Dedifferentiated amniotic fluid mesenchymal stem cell (primary cell): ENCODE data around the gene SBK2.
A peak's percentile ranks its signal among the peaks of the same experiment; 100 is the strongest.
"Not testable (repeated sequence)": the region's sequence is repeated elsewhere in the genome, so short reads cannot be mapped to it uniquely, and the experiment has no call there.

Experiments
- DNase-seq: peaks from one replicate; pipeline ENCODE4 v3.0.0-alpha.2; 2016; ENCODE audit errors: extremely low spot score

Gene SBK2

GRCh38 chr19:55535173-55535964 is 1.6 kb downstream of the SBK2 start:
- DNase-seq = no peak

DNA sequence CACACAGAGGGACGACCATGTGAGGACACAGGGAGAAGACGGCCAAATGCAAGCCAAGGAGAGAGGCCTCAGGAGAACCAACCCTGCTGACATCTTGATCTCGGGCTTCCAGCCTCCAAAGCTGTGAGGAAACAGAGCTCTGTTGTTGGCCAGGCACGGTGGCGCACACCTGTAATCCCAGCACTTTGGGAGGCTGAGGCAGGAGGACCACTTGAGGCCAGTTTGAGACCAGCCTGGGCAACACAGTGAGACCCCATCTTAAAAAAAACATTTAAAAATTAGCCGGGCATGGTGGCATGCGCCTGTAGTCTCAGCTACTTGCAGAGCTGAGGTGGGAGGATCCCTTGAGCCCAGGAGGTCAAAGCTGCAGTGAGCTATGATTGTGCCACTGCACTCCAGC is 2.7 kb downstream of the SBK2 start:
- DNase-seq = not testable (repeated sequence)

DNA sequence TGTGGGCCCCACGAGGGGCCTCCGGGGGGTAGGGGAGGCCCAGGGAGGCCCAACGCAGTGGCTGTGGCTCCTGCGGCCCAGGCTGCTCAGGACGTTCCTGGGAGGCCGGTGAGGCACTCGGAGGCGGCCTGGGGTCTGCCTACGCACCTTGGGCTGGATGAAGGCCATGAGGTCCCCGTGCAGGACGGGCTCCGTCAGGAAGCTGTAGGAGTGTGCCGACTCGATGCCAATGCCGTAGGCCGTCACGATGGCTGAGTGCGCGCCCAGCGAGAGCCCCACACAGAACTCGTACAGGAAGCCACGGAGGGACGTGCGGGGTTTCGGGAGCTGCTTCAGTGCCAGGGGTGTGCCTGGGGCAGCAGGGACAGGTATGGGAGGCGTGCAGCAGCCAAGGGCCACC is 5.9 kb downstream of the SBK2 start:
- no peak for DNase-seq

GRCh38 chr19:55529636-55530234 is 7.2 kb downstream of the SBK2 start:
- no peak for DNase-seq

DNA sequence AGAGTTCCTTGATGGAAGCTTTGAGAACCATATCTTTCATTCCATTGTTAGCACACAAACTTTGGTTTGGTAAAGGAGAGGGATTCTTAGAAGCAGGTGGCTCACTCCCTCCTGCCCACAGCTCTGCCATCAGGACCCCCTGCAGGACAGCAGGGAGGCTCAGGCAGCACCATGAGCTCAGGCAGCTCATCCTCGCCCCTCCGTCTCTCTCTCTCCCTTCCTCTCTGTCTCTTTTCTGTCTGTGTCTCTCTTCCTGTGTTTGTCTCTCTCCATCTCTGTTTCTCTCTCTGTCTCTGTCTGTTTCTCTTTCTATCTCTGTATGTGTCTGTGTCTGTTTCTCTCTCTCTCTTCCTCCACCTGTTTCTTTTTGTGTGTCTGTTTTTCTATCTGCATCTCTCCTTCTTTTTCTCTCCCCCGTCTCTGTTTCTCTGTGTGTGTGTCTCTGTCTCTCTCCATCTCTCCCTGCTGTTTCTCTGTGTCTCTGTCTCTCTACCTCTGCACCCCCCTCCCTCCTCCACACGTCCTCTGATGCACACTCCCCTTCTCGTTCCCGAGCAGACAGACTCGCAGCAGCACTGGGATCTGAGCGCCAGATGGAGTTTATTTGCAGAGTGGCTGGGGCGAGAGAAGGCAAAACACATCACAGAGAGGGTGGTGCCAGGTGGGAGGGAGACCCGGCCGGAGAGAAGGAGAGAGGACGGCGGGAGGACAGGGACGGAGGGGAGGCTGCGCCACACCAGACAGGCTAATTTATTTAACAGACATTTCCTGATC is 8.7 kb downstream of the SBK2 start:
- no peak for DNase-seq

DNA sequence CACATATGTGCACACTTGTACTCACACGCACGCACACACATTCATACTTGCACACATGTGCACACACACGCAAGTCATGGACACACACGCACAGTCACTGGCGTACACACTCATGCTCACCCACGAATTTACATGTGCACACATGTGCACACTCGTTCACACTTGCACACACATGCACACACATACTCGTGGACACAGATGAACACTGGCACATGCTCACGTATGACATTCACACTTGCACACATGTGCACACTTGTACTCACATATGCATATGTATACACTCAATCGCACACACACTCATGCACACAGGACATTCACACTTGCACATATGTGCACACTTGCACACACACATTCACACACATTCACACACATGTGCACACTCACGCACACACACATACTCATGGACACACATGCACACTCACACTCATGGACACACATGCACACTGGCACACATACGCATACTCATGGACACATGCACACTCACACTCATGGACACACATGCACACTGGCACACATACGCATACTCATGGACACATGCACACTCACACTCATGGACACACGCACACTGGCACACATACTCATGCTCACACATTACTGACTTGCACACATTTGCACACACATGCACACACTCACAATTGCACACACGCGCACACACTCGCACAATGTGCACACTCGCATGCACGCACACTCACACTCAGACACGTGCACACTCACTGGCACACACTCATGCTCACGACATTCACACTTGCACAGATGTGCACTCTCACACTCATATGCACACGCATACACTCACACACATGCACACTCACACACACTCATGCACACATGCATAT is 9.5 kb downstream of the SBK2 start:
- no peak for DNase-seq

DNA sequence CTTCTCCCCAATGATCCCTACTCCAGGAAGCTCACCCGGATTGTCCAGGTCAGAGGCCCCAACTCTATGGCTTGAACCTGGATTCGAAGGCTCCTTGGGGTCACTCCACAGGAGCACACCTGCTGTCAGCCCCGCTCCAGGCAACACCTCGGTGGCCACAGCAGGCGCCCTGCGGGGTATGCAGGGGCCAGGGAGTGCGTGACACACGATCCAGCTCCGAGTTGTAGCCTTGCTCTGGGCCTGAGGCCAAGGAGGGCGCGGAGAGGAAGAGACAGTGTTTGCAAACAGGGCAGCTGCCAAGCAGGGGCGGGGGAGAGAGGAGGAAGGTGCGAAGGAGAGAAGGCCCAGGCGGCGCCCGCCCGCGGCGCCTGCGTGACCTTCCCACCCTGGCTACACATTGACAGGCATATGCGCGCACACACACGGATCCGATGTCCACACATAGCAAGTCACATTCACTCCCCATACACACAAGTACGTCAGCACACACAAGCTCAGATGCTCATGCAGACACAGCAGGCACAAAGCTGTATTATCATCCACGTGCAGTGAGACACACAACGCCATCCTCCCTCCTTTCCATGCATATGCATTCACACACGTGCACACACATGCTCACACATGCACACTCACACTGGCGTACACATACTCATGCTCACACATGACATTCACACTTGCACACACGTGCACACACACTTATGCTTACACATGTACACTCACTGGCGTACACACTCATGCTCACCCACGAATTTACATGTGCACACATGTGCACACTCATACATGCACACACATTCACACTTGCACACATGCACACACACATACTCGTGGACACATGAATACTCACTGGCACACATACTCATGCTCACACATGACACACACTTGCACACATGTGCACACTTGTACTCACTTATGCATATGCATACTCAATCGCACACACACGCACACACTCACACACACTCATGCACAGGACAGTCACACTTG is 10.4 kb downstream of the SBK2 start:
- no peak for DNase-seq

DNA sequence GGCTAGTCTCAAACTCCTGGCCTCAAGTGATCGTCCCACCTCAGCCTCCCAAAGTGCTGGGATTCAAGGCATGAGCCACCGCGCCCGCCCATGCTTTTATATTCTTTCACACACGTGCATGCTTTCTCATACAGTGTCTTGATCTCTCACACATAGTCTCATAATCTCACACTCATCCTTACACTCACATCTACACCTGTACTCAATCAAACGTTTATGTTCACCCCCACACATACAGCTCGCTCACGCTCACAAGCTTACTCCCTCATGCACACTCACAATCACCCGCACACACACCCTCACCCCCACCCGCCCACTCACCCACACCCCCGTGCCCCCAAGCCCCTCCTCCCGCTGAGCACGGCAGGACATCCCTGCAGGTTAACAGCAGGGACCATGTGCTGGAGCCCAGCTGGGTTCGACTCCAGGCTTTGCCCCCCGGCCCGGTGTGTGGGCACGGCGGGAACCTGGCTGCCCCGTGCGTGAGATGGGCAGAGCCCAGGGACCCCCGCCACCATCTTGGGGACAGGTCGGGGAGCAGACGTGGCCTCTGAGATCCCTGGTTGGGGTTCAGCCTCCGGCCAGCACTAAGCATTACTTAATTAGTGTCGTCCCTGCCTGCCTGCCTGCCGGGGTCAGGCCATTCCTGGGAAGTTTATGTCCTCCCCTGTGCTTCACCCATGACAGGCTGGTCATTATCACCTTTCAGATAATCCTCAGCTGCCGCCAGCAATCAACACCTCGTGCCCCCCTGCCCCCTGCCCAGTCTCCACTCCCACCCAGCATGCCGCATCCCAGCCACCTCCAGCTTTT is 11.4 kb downstream of the SBK2 start:
- DNase-seq = no peak

- DNase-seq = no peak
These were observed 16.1 kb downstream of the SBK2 start for GRCh38 chr19:55520691-55521292.

GRCh38 chr19:55519451-55520311 is 17.3 kb downstream of the SBK2 start:
- peak; percentile 19 for DNase-seq

DNA sequence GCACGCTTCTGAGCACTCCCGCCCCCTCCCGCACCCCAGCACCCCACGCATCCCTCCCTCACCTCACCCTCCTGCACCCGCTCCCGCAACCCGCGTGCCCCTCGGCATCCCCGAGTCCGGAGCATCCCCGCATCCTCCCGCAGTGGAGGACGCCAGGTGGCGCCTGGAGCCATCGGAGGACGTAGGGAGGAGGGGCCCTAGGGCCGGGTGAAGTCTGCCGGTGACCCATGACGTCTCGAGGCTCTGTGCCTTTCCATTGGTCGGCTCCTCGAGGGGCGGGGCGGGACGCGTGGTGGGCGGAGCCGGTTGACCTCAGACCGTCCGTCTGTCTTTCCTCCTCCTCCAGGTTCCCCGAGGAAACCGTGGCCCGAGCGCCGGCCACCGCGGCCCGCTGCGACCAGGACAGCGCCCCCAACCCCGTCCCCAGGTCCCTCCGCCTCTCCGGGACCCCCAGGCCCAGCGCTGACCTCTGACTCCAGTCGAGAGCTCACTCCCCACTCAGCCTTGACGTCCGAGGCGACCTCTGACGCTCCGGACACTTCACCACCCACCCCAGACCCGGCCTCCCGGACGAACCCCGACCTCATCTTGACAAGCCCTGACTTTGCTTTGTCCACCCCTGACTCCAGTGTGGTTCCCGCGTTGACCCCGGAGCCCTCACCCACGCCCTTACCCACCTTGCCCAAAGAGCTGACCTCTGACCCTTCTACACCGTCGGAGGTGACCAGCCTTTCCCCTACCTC is 19.9 kb downstream of the SBK2 start:
- DNase-seq = peak; percentile 91

DNA sequence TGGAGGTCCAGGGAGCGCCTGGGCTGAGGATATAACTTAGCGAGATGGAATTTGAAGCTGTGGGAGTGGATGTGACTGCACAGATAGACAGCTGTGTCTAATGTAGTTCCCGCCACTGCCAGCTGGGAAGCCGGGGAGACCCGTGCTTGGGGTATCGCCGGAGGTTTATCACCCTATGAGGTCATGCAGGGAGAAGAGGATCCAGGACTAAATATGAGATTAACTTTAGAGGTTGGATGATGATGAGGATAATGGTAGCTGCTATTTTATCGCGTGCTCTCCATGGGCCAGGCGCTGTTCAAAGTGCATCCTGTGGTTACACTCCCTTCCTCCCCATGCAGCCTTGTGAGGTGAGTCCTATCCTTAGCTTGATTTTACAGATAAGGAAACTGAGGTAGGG is 28.8 kb downstream of the SBK2 start:
- no peak for DNase-seq

DNA sequence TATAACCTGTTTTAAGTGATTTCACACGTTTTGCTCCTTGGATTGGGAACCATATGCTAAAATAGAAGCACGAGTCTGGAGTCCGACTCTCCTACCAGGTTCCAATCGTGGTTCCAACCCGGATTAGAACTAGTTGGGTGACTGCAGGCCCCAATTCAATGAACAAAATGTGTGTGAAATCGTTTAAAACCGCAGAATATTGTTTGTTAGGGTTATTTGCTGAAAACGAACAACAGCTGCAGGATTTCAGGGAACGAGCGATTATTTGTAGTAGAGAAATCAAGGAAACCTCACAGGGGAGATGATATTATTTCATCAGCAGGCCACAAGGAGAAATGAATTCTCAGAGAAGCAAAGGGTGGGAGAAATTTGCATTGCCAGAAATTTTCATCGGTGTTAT is 32.0 kb downstream of the SBK2 start:
- no peak for DNase-seq

DNA sequence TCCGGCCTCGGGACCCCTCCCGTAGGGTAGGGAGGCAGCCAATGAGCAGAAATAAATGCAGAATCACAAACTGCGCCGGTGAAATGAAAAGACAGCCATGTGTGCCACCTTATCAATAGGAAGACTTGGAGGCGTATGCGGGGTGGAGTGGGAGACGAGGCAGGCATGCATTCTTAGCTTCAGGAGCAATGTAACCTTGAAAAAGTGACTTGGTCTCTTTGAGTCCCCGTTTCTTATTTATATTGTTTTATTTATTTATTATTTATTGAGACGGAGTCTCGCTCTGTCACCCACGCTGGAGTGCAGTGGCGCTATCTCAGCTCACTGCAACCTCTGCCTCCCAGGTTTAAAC is 32.7 kb downstream of the SBK2 start:
- no peak for DNase-seq

GRCh38 chr19:55503502-55504251 is 33.3 kb downstream of the SBK2 start:
- DNase-seq = peak; percentile 82

DNA sequence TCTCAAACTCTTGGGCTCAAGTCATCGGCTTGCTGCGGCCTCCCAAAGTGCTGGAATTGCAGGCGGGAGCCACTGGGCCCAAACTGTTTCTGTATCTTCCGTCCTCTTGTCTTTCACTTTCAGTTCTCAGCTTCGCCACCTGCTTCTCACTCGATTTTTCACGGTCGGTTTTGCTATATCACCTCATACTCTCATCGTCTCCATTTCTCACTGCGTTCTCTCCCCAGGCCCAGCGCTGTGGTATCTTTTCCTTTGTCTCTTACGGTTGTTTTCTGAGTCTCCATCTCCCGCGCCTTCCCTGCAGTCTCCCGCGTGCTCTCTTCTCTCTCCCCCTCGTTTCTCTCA is 33.8 kb downstream of the SBK2 start:
- no peak for DNase-seq
